ENCODE data around the gene SH3RF3. TPM values are rescaled to one million over a fixed set of nuclear protein-coding genes. Genes with fewer than 3 reads are reported as not detected.
"Not testable (repeated sequence)": the region's sequence is repeated elsewhere in the genome, so short reads cannot be mapped to it uniquely, and the experiment has no call there.

Gene SH3RF3
- polyA plus RNA-seq, 1 of the 3 experiments (the other 2 are of a cell fraction), result 1.9 TPM

DNA sequence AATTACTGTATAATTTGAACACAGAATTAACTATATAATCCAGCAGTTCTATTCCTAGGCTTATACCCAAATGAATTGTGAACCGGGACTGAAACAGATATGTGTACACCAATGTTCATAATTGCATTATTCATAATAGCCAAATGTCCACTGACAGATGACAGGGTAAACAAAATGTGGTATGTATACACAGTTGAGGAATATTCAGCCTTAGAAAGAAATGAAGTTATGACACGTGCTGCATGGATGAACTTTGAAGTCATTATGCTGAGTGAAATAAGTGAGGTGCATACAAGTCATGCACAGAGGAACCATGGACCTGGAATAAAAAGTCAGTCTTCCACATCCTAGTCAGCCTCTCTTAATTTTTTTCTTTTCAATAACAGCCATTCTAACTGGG is 91.9 kb downstream of the SH3RF3 start:
- peaks cover 13% of the 10 kb centered on the region; the same call in 1 of the 2 replicates for H3K79me2 ChIP-seq (ENCODE audit: insufficient read depth)
- no peak overlapping the region for H2AFZ ChIP-seq (ENCODE audit: low read depth)
- no peaks in the 10 kb centered on the region; a peak in 1 of 4 replicates for H3K4me1 ChIP-seq (ENCODE audit: control insufficient read depth in 1 of 2, insufficient read depth in 2 of 2, low read depth in 1 of 2, low read length in 1 of 2)
- WGBS (ENCODE audit: low lambda C conversion rate), result 89% methylated on average over 2 of the region's 2 CpGs
- DNase-seq, result no peak
- no peaks in the 10 kb centered on the region for H3K36me3 ChIP-seq (replicated peaks in 1 of 2; ENCODE audit: control insufficient read depth in 1 of 2, insufficient read depth in 2 of 2, low read length in 1 of 2)
- H3K4me3 ChIP-seq (ENCODE audit: low read depth in 2 of 2, low read length in 1 of 2), result no peak overlapping the region
- H4K20me1 ChIP-seq (ENCODE audit: insufficient read depth), result 0 out of 2 replicates have a peak, but pooled peaks cover 4% of the 10 kb centered on the region
- no peak overlapping the region for H3K27ac ChIP-seq (ENCODE audit: low read depth in 2 of 2, low read length in 1 of 2)
- ChIA-PET CTCF (no interaction called here), POLR2A (no interaction called here)
- H3K9me2 ChIP-seq, result no peaks in the 10 kb centered on the region
- no peak overlapping the region for H3K9ac ChIP-seq
- no peak overlapping the region for H3K4me2 ChIP-seq
- H3K9me3 ChIP-seq, result no peaks in the 10 kb centered on the region
- H3F3A ChIP-seq (replicated peaks; ENCODE audit: insufficient read depth), result no peaks in the 10 kb centered on the region
- no peaks in the 10 kb centered on the region for H3K27me3 ChIP-seq (ENCODE audit: insufficient read depth)
- TF ChIP-seq, protein P1, sequence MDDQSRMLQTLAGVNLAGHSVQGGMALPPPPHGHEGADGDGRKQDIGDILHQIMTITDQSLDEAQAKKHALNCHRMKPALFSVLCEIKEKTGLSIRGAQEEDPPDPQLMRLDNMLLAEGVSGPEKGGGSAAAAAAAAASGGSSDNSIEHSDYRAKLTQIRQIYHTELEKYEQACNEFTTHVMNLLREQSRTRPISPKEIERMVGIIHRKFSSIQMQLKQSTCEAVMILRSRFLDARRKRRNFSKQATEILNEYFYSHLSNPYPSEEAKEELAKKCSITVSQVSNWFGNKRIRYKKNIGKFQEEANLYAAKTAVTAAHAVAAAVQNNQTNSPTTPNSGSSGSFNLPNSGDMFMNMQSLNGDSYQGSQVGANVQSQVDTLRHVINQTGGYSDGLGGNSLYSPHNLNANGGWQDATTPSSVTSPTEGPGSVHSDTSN (IDR thresholded peaks at IDR 0.05), result no peak
- TF ChIP-seq NRF1 (IDR thresholded peaks at IDR 0.05; ENCODE audit: low read depth, low read length) (no peak), EZH2phosphoT487 (IDR thresholded peaks at IDR 0.05; ENCODE audit: borderline replicate concordance, low read depth) (no peak), MXI1 (IDR thresholded peaks at IDR 0.05; ENCODE audit: low read depth, low read length) (no peak), SMC3 (IDR thresholded peaks at IDR 0.05; ENCODE audit: low read depth, low read length) (no peak), TAF1 (IDR thresholded peaks at IDR 0.05; ENCODE audit: borderline replicate concordance, low read depth, low read length) (no peak), RFX5 (IDR thresholded peaks at IDR 0.05; ENCODE audit: low read length) (no peak), NFIC (IDR thresholded peaks at IDR 0.05; ENCODE audit: borderline replicate concordance) (no peak), MEF2A (IDR thresholded peaks at IDR 0.05; ENCODE audit: borderline replicate concordance, low read depth) (no peak), FOSL2 (IDR thresholded peaks at IDR 0.05; ENCODE audit: borderline replicate concordance, low read depth) (no peak), RXRA (IDR thresholded peaks at IDR 0.05; ENCODE audit: borderline replicate concordance, low read depth) (no peak), GATA2 (CRISPR knock-in tag; IDR thresholded peaks at IDR 0.05) (no peak), FOXM1 (IDR thresholded peaks at IDR 0.05; ENCODE audit: low read depth) (no peak)
- TF ChIP-seq, protein P2, sequence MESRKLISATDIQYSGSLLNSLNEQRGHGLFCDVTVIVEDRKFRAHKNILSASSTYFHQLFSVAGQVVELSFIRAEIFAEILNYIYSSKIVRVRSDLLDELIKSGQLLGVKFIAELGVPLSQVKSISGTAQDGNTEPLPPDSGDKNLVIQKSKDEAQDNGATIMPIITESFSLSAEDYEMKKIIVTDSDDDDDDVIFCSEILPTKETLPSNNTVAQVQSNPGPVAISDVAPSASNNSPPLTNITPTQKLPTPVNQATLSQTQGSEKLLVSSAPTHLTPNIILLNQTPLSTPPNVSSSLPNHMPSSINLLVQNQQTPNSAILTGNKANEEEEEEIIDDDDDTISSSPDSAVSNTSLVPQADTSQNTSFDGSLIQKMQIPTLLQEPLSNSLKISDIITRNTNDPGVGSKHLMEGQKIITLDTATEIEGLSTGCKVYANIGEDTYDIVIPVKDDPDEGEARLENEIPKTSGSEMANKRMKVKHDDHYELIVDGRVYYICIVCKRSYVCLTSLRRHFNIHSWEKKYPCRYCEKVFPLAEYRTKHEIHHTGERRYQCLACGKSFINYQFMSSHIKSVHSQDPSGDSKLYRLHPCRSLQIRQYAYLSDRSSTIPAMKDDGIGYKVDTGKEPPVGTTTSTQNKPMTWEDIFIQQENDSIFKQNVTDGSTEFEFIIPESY (IDR thresholded peaks at IDR 0.05; ENCODE audit: borderline replicate concordance, low read depth), result no peak
- TF ChIP-seq, protein P3, sequence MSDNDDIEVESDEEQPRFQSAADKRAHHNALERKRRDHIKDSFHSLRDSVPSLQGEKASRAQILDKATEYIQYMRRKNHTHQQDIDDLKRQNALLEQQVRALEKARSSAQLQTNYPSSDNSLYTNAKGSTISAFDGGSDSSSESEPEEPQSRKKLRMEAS (IDR thresholded peaks at IDR 0.05; ENCODE audit: low read depth), result no peak
- TF ChIP-seq, protein P4, sequence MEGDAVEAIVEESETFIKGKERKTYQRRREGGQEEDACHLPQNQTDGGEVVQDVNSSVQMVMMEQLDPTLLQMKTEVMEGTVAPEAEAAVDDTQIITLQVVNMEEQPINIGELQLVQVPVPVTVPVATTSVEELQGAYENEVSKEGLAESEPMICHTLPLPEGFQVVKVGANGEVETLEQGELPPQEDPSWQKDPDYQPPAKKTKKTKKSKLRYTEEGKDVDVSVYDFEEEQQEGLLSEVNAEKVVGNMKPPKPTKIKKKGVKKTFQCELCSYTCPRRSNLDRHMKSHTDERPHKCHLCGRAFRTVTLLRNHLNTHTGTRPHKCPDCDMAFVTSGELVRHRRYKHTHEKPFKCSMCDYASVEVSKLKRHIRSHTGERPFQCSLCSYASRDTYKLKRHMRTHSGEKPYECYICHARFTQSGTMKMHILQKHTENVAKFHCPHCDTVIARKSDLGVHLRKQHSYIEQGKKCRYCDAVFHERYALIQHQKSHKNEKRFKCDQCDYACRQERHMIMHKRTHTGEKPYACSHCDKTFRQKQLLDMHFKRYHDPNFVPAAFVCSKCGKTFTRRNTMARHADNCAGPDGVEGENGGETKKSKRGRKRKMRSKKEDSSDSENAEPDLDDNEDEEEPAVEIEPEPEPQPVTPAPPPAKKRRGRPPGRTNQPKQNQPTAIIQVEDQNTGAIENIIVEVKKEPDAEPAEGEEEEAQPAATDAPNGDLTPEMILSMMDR (IDR thresholded peaks at IDR 0.05), result no peak
- TF ChIP-seq, protein P5, sequence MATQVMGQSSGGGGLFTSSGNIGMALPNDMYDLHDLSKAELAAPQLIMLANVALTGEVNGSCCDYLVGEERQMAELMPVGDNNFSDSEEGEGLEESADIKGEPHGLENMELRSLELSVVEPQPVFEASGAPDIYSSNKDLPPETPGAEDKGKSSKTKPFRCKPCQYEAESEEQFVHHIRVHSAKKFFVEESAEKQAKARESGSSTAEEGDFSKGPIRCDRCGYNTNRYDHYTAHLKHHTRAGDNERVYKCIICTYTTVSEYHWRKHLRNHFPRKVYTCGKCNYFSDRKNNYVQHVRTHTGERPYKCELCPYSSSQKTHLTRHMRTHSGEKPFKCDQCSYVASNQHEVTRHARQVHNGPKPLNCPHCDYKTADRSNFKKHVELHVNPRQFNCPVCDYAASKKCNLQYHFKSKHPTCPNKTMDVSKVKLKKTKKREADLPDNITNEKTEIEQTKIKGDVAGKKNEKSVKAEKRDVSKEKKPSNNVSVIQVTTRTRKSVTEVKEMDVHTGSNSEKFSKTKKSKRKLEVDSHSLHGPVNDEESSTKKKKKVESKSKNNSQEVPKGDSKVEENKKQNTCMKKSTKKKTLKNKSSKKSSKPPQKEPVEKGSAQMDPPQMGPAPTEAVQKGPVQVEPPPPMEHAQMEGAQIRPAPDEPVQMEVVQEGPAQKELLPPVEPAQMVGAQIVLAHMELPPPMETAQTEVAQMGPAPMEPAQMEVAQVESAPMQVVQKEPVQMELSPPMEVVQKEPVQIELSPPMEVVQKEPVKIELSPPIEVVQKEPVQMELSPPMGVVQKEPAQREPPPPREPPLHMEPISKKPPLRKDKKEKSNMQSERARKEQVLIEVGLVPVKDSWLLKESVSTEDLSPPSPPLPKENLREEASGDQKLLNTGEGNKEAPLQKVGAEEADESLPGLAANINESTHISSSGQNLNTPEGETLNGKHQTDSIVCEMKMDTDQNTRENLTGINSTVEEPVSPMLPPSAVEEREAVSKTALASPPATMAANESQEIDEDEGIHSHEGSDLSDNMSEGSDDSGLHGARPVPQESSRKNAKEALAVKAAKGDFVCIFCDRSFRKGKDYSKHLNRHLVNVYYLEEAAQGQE (IDR thresholded peaks at IDR 0.05; ENCODE audit: low read depth, low read length), result no peak
- TF ChIP-seq, protein P6, sequence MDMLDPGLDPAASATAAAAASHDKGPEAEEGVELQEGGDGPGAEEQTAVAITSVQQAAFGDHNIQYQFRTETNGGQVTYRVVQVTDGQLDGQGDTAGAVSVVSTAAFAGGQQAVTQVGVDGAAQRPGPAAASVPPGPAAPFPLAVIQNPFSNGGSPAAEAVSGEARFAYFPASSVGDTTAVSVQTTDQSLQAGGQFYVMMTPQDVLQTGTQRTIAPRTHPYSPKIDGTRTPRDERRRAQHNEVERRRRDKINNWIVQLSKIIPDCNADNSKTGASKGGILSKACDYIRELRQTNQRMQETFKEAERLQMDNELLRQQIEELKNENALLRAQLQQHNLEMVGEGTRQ (IDR thresholded peaks at IDR 0.05; ENCODE audit: borderline replicate concordance, low read depth, low read length), result no peak

DNA sequence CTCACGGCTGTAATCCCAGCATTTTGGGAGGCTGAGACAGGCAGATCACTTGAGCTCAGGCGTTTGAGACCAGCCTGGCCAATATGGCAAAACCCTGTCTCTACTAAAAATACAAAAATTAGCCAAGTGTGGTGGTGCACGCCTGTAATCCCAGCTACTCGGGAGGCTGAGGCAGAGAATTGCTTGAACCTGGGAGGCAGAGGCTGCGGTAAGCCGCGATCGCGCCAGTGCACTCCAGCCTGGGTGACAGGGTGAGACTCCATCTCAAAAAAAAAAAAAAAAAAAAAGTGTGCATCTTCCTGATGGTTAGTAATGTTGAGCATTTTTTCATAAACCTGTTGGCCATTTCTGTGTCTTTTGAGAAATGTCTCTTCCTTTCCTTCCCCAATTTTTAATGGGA is 92.3 kb downstream of the SH3RF3 start:
- H3K9me3 ChIP-seq; H3K4me3 ChIP-seq (ENCODE audit: low read depth in 2 of 2, low read length in 1 of 2); H3K4me1 ChIP-seq (ENCODE audit: control insufficient read depth in 1 of 2, insufficient read depth in 2 of 2, low read depth in 1 of 2, low read length in 1 of 2); POLR2A ChIA-PET; DNase-seq; H3K79me2 ChIP-seq (ENCODE audit: insufficient read depth); CTCF ChIA-PET; H3K9ac ChIP-seq; H2AFZ ChIP-seq (ENCODE audit: low read depth); H3K9me2 ChIP-seq; H3K36me3 ChIP-seq (replicated peaks in 1 of 2; ENCODE audit: control insufficient read depth in 1 of 2, insufficient read depth in 2 of 2, low read length in 1 of 2); H4K20me1 ChIP-seq (ENCODE audit: insufficient read depth); H3K27me3 ChIP-seq (ENCODE audit: insufficient read depth); H3K4me2 ChIP-seq; H3F3A ChIP-seq (replicated peaks; ENCODE audit: insufficient read depth); H3K27ac ChIP-seq (ENCODE audit: low read depth in 2 of 2, low read length in 1 of 2): not testable (repeated sequence)
- 89% methylated on average over 9 of the region's 9 CpGs for WGBS (ENCODE audit: low lambda C conversion rate)

Data from SK-N-SH (cell line).